Endothelial cell of umbilical vein (primary cell): Measurements from ENCODE around the gene AKNAD1. TPM values are rescaled to one million over a fixed set of nuclear protein-coding genes. Genes with fewer than 3 reads are reported as not detected.

Experiments used
- BruUV-seq: library from RNA; stranded (reverse); fragments of 400-500 nt; replicated peaks from 2 replicates; lab custom pipeline; 2021; lab: Mats Ljungman, UMichigan
- CTCF ChIA-PET: fragments of 300-600, 350-600 bp; sonication (Branson Sonifier 250); formaldehyde crosslinking; loops from one replicate; lab custom pipeline; 2021; ENCODE audit warnings: antibody characterized with exemption, inconsistent platforms; lab: Charles Lee
- POLR2A ChIA-PET: fragments of 300-600, 350-600 bp; sonication (Branson Sonifier 250); formaldehyde crosslinking; loops from one replicate; lab custom pipeline; 2021; ENCODE audit warnings: antibody characterized with exemption, inconsistent platforms; lab: Charles Lee
- DNase-seq: peaks from one replicate; pipeline ENCODE4 v3.0.0-alpha.2; 2011; ENCODE audit warnings: low read depth, low spot score
- FAIRE-seq: peaks from 2 replicates; lab custom pipeline; 2011; peaks lifted over from hg19 to GRCh38; lab: Jason Lieb, UNC
- H2AFZ ChIP-seq: 2 replicates; pipeline ENCODE4 v1.6.0; 2012; ENCODE audit warnings: low read depth, low read length, control low read depth, inconsistent platforms
- H3K27ac ChIP-seq: 2 replicates; pipeline ENCODE4 v1.5.1; 2011; ENCODE audit warnings: low read depth, mild to moderate bottlenecking, control low read depth, low read length, moderate library complexity; ENCODE audit not compliant: insufficient read depth
- H3K27me3 ChIP-seq, 2 experiments: 2 replicates each; pipeline versions ENCODE4 v1.6.0 to v1.6.1; 2011; ENCODE audit warnings: low read length in 2 of 2, mixed read lengths in 1 of 2; ENCODE audit not compliant: control insufficient read depth in 2 of 2, insufficient read depth in 2 of 2
- H3K36me3 ChIP-seq, 2 experiments: 2 replicates in 1 of 2; 3 replicates in 1 of 2; pipeline ENCODE4 v1.5.1; 2011; ENCODE audit warnings: low read length in 2 of 2, mild to moderate bottlenecking in 1 of 2, moderate library complexity in 1 of 2; ENCODE audit not compliant: control insufficient read depth in 2 of 2, insufficient read depth in 2 of 2; ENCODE audit errors: extremely low read depth in 1 of 2
- H3K4me1 ChIP-seq: 3 replicates; pipeline ENCODE4 v1.5.1; 2011; ENCODE audit warnings: mild to moderate bottlenecking, low read length; ENCODE audit not compliant: control insufficient read depth, insufficient read depth; ENCODE audit errors: extremely low read depth
- H3K4me2 ChIP-seq: 2 replicates; pipeline ENCODE4 v1.6.1; 2011; ENCODE audit warnings: low read length, control low read depth, mixed read lengths; ENCODE audit not compliant: insufficient read depth
- H3K4me3 ChIP-seq, 3 experiments: fragments of 200-600 bp in 1 of 3; sonication (generic), shearing (Covaris generic) in 1 of 3; replicated peaks in 1 of 3; 2 replicates each; pipeline ENCODE4 v1.5.1; 2011 to 2016; ENCODE audit warnings: control low read depth in 3 of 3, low read length in 3 of 3, mild to moderate bottlenecking in 2 of 3, inconsistent platforms in 1 of 3, low read depth in 1 of 3, moderate library complexity in 1 of 3; ENCODE audit not compliant: insufficient read depth in 1 of 3
- H3K79me2 ChIP-seq: 2 replicates; pipeline ENCODE4 v1.6.0; 2012; ENCODE audit warnings: low read length, inconsistent platforms; ENCODE audit not compliant: control insufficient read depth, insufficient read depth
- H3K9ac ChIP-seq: replicated peaks from 2 replicates; pipeline ENCODE3; 2011; ENCODE audit warnings: low read length, control low read depth; ENCODE audit not compliant: insufficient read depth; ENCODE audit errors: extremely low read depth
- H3K9me1 ChIP-seq: replicated peaks from 3 replicates; pipeline ENCODE4 v1.6.0; 2011; ENCODE audit warnings: mild to moderate bottlenecking, low read length; ENCODE audit not compliant: control insufficient read depth, insufficient read depth; ENCODE audit errors: extremely low read depth
- H3K9me3 ChIP-seq: replicated peaks from 2 replicates; pipeline ENCODE4 v1.5.1; 2012; ENCODE audit warnings: low read length, inconsistent platforms; ENCODE audit not compliant: control insufficient read depth, insufficient read depth
- H4K20me1 ChIP-seq: replicated peaks from 2 replicates; pipeline ENCODE3; 2011; ENCODE audit warnings: mild to moderate bottlenecking, low read length; ENCODE audit not compliant: control insufficient read depth, insufficient read depth; ENCODE audit errors: extremely low read depth
- CTCF ChIP-seq, 2 donors: IDR thresholded peaks; 1 replicate in 1 of 2; 2 replicates in 1 of 2; pipeline ENCODE4 v1.5.1; 2011; ENCODE audit warnings: low read length in 2 of 2, mild to moderate bottlenecking in 2 of 2, moderate library complexity in 2 of 2, control low read depth in 1 of 2, inconsistent platforms in 1 of 2, low read depth in 1 of 2; ENCODE audit not compliant: insufficient read depth in 1 of 2; ENCODE audit errors: extremely low read depth in 1 of 2
- EZH2 ChIP-seq: IDR thresholded peaks from 2 replicates; pipeline ENCODE4 v1.6.1; 2012; ENCODE audit warnings: borderline replicate concordance, low read depth, mild to moderate bottlenecking, moderate library complexity, low read length, inconsistent platforms; ENCODE audit not compliant: severe bottlenecking
- FOS ChIP-seq: IDR thresholded peaks from 2 replicates; pipeline ENCODE4 v1.6.1; 2011; ENCODE audit warnings: mild to moderate bottlenecking, low read length, moderate library complexity, borderline replicate concordance; ENCODE audit not compliant: insufficient read depth
- GATA2 ChIP-seq: IDR thresholded peaks from 2 replicates; pipeline ENCODE4 v1.7.0; 2011; ENCODE audit warnings: low read depth, mild to moderate bottlenecking, moderate library complexity, mixed read lengths, low read length; ENCODE audit not compliant: insufficient read length, insufficient read depth
- JUN ChIP-seq: IDR thresholded peaks from 2 replicates; pipeline ENCODE4 v1.6.1; 2011; ENCODE audit warnings: borderline replicate concordance, low read depth; ENCODE audit not compliant: insufficient read length, insufficient read depth
- MYC ChIP-seq: IDR thresholded peaks from one replicate; pipeline ENCODE4 v1.6.1; 2011; ENCODE audit warnings: mild to moderate bottlenecking, low read depth, low read length
- POLR2A ChIP-seq: IDR thresholded peaks from 2 replicates; pipeline ENCODE4 v1.6.1; 2012; ENCODE audit warnings: low read depth, mild to moderate bottlenecking, control low read depth, low read length
- POLR2AphosphoS5 ChIP-seq: IDR thresholded peaks from 2 replicates; pipeline ENCODE4 v1.6.1; 2012; ENCODE audit warnings: low read depth, mild to moderate bottlenecking, control low read depth, low read length, moderate library complexity; ENCODE audit not compliant: insufficient read depth
- dilution Hi-C: fragments of 300-500 bp; cut with MboI; formaldehyde crosslinking; loops from one replicate; pipeline ENCODE4 v1.15.0; 2019; ENCODE audit warnings: low sequenced_read_pairs; ENCODE audit not compliant: extremely low pct_ligation_motif_present
- intact Hi-C: fragments of 100-400 bp; cut with micrococcal nuclease; formaldehyde crosslinking; loops from one replicate; pipeline ENCODE4 v1.10.0; 2022
- polyA plus RNA-seq, 4 experiments: library from polyadenylated mRNA; depleted of rRNA in 3 of 4; stranded (reverse) in 3 of 4; unstranded in 1 of 4; fragments of >200 nt; gene quantifications; 2 replicates each; pipeline versions ENCODE4 v1.2.1 to v1.2.3, GENCODE V29; 2011 to 2012; ENCODE audit warnings: missing spikeins in 1 of 4
- total RNA-seq: library from RNA; stranded (reverse); gene quantifications from 2 replicates; pipeline ENCODE4 v1.2.3, GENCODE V29; 2021

Gene AKNAD1
- total and polyA plus RNA-seq, 2 donors (not counting 3 experiments of a cell fraction or from before 2014, with no cell fraction given): not detected

- H4K20me1 ChIP-seq: no peaks in the 10 kb centered on the region
- no peak overlapping the region for H2AFZ ChIP-seq
- H3K4me3 ChIP-seq: no peak overlapping the region
- no peak overlapping the region for H3K9ac ChIP-seq
- CTCF ChIA-PET: interaction anchor here (1.6 kb wide), 1 partner anchor 10 kb away, joined by 7 read pairs; no protein-coding TSS in a partner anchor
- H3K4me1 ChIP-seq: no peaks in the 10 kb centered on the region
- H3K27ac ChIP-seq: no peak overlapping the region
- no peaks in the 10 kb centered on the region for H3K9me3 ChIP-seq
- intact Hi-C loops (no loop called here), dilution Hi-C loops (no loop called here)
- H3K27me3 ChIP-seq: peaks cover 6 to 7% of the 10 kb centered on the region in 2 experiments
- DNase-seq (no peak), FAIRE-seq (peak; percentile 12)
- BruUV-seq: no TSS peak
- no peaks in the 10 kb centered on the region for H3K36me3 ChIP-seq
- no peaks in the 10 kb centered on the region for H3K9me1 ChIP-seq
- POLR2A ChIA-PET: interaction anchor here (0.6 kb wide), 1 partner anchor 172 kb away, joined by 4 read pairs; no protein-coding TSS in a partner anchor
- no peak for TF ChIP-seq MYC
- TF ChIP-seq CTCF (IDR thresholded peaks at IDR 0.05; ENCODE audit: extremely low read depth in 1 of 2, insufficient read depth in 1 of 2, low read depth in 1 of 2, low read length in 2 of 2): no peak
- no peak for TF ChIP-seq POLR2A
- no peak for TF ChIP-seq POLR2AphosphoS5
- no peak for TF ChIP-seq FOS
- no peak for TF ChIP-seq EZH2
- TF ChIP-seq GATA2: no peak
- TF ChIP-seq JUN: no peak
- no peak overlapping the region for H3K4me2 ChIP-seq
- no peaks in the 10 kb centered on the region for H3K79me2 ChIP-seq
Measured at GRCh38 chr1:108862698-108863477, 6.0 kb upstream of the AKNAD1 start.
